Transverse colon (tissue), 4 donors: Measurements from ENCODE around the gene CCNB1. TPM values are rescaled to one million over a fixed set of nuclear protein-coding genes. Genes with fewer than 3 reads are reported as not detected.

ENCODE experiments used
- DNase-seq: peaks from one replicate; pipeline ENCODE4 v3.0.0-alpha.2; 2019
- H3K27ac ChIP-seq, 4 donors: fragments of 200-600 bp; sonication (generic); 2 replicates each; pipeline ENCODE4 v1.5.1; 2016 to 2018; ENCODE audit warnings: inconsistent platforms in 4 of 4
- H3K27me3 ChIP-seq: fragments of 200-600 bp; sonication (generic); 2 replicates; pipeline ENCODE4 v1.5.1; 2017; ENCODE audit warnings: inconsistent platforms
- H3K36me3 ChIP-seq, 4 donors: fragments of 200-600 bp; sonication (generic); 2 replicates each; pipeline ENCODE4 v1.5.1; 2017 to 2019; ENCODE audit warnings: inconsistent platforms in 4 of 4
- H3K4me1 ChIP-seq, 4 donors: fragments of 200-600 bp; sonication (generic); 2 replicates each; pipeline ENCODE4 v1.5.1; 2017 to 2020; ENCODE audit warnings: inconsistent platforms in 4 of 4
- H3K4me3 ChIP-seq, 4 donors: fragments of 200-600 bp; sonication (generic); 1 replicate in 1 of 4; 2 replicates in 3 of 4; pipeline versions ENCODE4 v1.5.1 to v1.6.1; 2017 to 2019; ENCODE audit warnings: inconsistent platforms in 4 of 4
- H3K9me3 ChIP-seq, 2 donors: fragments of 200-600 bp; sonication (generic); 2 replicates each; pipeline ENCODE4 v1.5.1; 2017 to 2019; ENCODE audit warnings: inconsistent platforms in 2 of 2
- CTCF ChIP-seq, 5 experiments: fragments of 200-600 bp in 3 of 5; fragments of 450-650 bp in 2 of 5; sonication (generic) in 3 of 5; IDR thresholded peaks; 1 replicate in 2 of 5; 2 replicates in 3 of 5; pipeline ENCODE4 v1.5.1; 2016 to 2017; ENCODE audit warnings: antibody characterized with exemption in 5 of 5, inconsistent platforms in 3 of 5, mild to moderate bottlenecking in 2 of 5, moderate library complexity in 1 of 5
- EP300 ChIP-seq: sonication (generic); formaldehyde crosslinking; IDR thresholded peaks from one replicate; pipeline ENCODE4 v1.6.1; 2017; ENCODE audit warnings: antibody characterized with exemption, low read depth
- POLR2A ChIP-seq: fragments of 450-650 bp; IDR thresholded peaks from one replicate; pipeline ENCODE4 v1.6.1; 2016; ENCODE audit warnings: antibody characterized with exemption, mild to moderate bottlenecking, moderate library complexity
- POLR2AphosphoS5 ChIP-seq, 3 donors: sonication (generic); formaldehyde crosslinking; IDR thresholded peaks; one replicate each; pipeline ENCODE4 v1.6.1; 2016; ENCODE audit warnings: antibody characterized with exemption in 3 of 3
- WGBS, 2 donors: methylation state at CpG; one replicate each; pipeline ENCODE4 v1.1.5; 2018; ENCODE audit warnings: low coverage in 1 of 2; 5-methylcytosine and 5-hydroxymethylcytosine counted together
- in situ Hi-C, 4 donors: fragments of 200-750 bp; cut with MboI; loops; one replicate each; pipeline versions ENCODE4 v1.15.0 to v1.15.1; 2017; ENCODE audit warnings: low sequenced_read_pairs in 3 of 4, low pct_ligation_motif_present in 1 of 4, low pct_unique_long_range_greater_than_20kb in 1 of 4
- intact Hi-C: fragments of 100-400 bp; cut with DNase I; formaldehyde crosslinking; loops from one replicate; pipeline ENCODE4 v1.15.1; 2023; ENCODE audit warnings: low total_unique reads
- total RNA-seq, 4 donors: library from RNA; depleted of rRNA; stranded (reverse); fragments of >200 nt; gene quantifications; one replicate each; pipeline ENCODE4 v1.1.0, GENCODE V29; 2016

The CCNB1 gene
- total RNA-seq, 4 donors from 2014 or later = 2.2 to 16.9 (median 6.3) TPM

- WGBS, 2 donors = 86 to 88% methylated on average over 1 of the region's 1 CpG
- Histone ChIP-seq H3K4me1 (peaks cover 0 to 9% (median 8%) of the 10 kb centered on the region in 4 donors), H3K27me3 (no peaks in the 10 kb centered on the region), H3K27ac (no peak overlapping the region), H3K36me3 (no peaks in the 10 kb centered on the region), H3K9me3 (no peaks in the 10 kb centered on the region), H3K4me3 (no peak overlapping the region)
- intact Hi-C loops (no loop called here), in situ Hi-C loops (no loop called here)
- DNase-seq = no peak
- TF ChIP-seq EP300 (no peak), POLR2A (no peak), POLR2AphosphoS5 (IDR thresholded peaks at IDR 0.05) (no peak), CTCF (IDR thresholded peaks at IDR 0.05) (no peak)
Observed at GRCh38 chr5:69184621-69185020, 17.7 kb downstream of the CCNB1 start.

- Histone ChIP-seq H3K9me3 (no peaks in the 10 kb centered on the region), H3K4me3 (no peak overlapping the region), H3K27ac (no peak overlapping the region), H3K36me3 (no peaks in the 10 kb centered on the region), H3K27me3 (no peaks in the 10 kb centered on the region), H3K4me1 (peaks cover 8 to 22% (median 14%) of the 10 kb centered on the region in 4 donors)
- no peak for TF ChIP-seq POLR2A
- TF ChIP-seq EP300 = no peak
- TF ChIP-seq POLR2AphosphoS5 (IDR thresholded peaks at IDR 0.05) = no peak
- no peak for DNase-seq
- in situ Hi-C loops = no loop called here
- intact Hi-C loops = no loop called here
- WGBS, 2 donors = 83 to 89% methylated on average over 2 of the region's 2 CpGs
Observed at GRCh38 chr5:69187342-69187741, 20.4 kb downstream of the CCNB1 start.

- DNase-seq = no peak
- in situ Hi-C loops (no loop called here), intact Hi-C loops (no loop called here)
- H3K27ac ChIP-seq = peak overlapping the region; percentile 83 to 89 (median 88)
- no peaks in the 10 kb centered on the region for H3K27me3 ChIP-seq
- 19% methylated on average over 8 of the region's 8 CpGs; no CpG with 5 or more reads in 1 of the 2 donors for WGBS, 2 donors
- H3K4me1 ChIP-seq = peaks cover 8 to 22% (median 14%) of the 10 kb centered on the region in 4 donors
- no peaks in the 10 kb centered on the region for H3K9me3 ChIP-seq
- H3K36me3 ChIP-seq = no peaks in the 10 kb centered on the region
- TF ChIP-seq POLR2A (no peak), EP300 (no peak), POLR2AphosphoS5 (IDR thresholded peaks at IDR 0.05) (no peak), CTCF (IDR thresholded peaks at IDR 0.05) (no peak)
- H3K4me3 ChIP-seq = peak overlapping the region; percentile 64 to 94 (median 76)
Observed at GRCh38 chr5:69188811-69189161, 21.8 kb downstream of the CCNB1 start.

- Histone ChIP-seq H3K4me1 (peaks cover 8 to 22% (median 14%) of the 10 kb centered on the region in 4 donors), H3K27ac (peak within 1 kb of the TSS; percentile 83 to 89 (median 88)), H3K9me3 (no peaks in the 10 kb centered on the region), H3K36me3 (no peaks in the 10 kb centered on the region), H3K4me3 (peak within 1 kb of the TSS; percentile 64 to 94 (median 76)), H3K27me3 (no peaks in the 10 kb centered on the region)
- in situ Hi-C loops (no loop called here), intact Hi-C loops (no loop called here)
- WGBS, 2 donors = 0% methylated on average over 7 to 48 of the region's 55 CpGs
- DNase-seq = peak; percentile 93
- TF ChIP-seq POLR2AphosphoS5 (IDR thresholded peaks at IDR 0.05) = peak in 2 of 3 donors; percentile 3 to 10
- no peak for TF ChIP-seq CTCF (IDR thresholded peaks at IDR 0.05)
Observed at GRCh38 chr5:69189162-69190086, 22.5 kb downstream of the CCNB1 start, which contains the start of gene CENPH. Gene CENPH, plus strand, starts transcription at chr5:69189583. Its CDS starts 52 bp downstream, at chr5:69189635.
